Lower lobe of right lung (tissue), 2 donors: Measurements from ENCODE around the gene DNM1. TPM values are rescaled to one million over a fixed set of nuclear protein-coding genes. Genes with fewer than 3 reads are reported as not detected.

Experiments
- ATAC-seq, 2 donors: fragments of 200-7000 bp; cut with Tn5 transposase; one replicate each; pipeline ENCODE4 v1.9.1; 2020 to 2022; ENCODE audit warnings: mild to moderate bottlenecking in 2 of 2, moderate library complexity in 2 of 2
- DNase-seq: peaks from one replicate; pipeline ENCODE4 v3.0.0-alpha.2; 2020
- H3K27ac ChIP-seq: fragments of 200-600 bp; one replicate; pipeline ENCODE4 v1.8.0; 2022
- H3K27me3 ChIP-seq: fragments of 200-600 bp; one replicate; pipeline ENCODE4 v1.8.0; 2022; ENCODE audit warnings: low read depth
- H3K36me3 ChIP-seq: fragments of 200-600 bp; one replicate; pipeline ENCODE4 v1.8.0; 2022; ENCODE audit warnings: mild to moderate bottlenecking
- H3K4me1 ChIP-seq: fragments of 200-600 bp; one replicate; pipeline ENCODE4 v1.8.0; 2022
- H3K4me3 ChIP-seq: fragments of 200-600 bp; one replicate; pipeline ENCODE4 v1.8.0; 2022; ENCODE audit warnings: mild to moderate bottlenecking
- H3K9me3 ChIP-seq: fragments of 200-600 bp; one replicate; pipeline ENCODE4 v1.8.0; 2022
- CTCF ChIP-seq: fragments of 200-600 bp; IDR thresholded peaks from one replicate; pipeline ENCODE4 v1.8.0; 2022; ENCODE audit warnings: antibody characterized with exemption, mild to moderate bottlenecking
- intact Hi-C: fragments of 100-400 bp; cut with DNase I; formaldehyde crosslinking; loops from one replicate; pipeline ENCODE4 v1.11.0; 2022
- total RNA-seq: library from RNA; stranded (reverse); fragmentation: NEBNext Ultra II Directional; extraction: Animal tissue kit (Norgen Biotek cat#: 25700); gene quantifications from one replicate; pipeline ENCODE4 v1.2.1, GENCODE V29; 2021
- donor health status: DM: no; HTN: yes; CAD: no; lungs with severe emphysema.

The DNM1 gene
- total RNA-seq, 1 donor from 2014 or later, result 8.8 TPM

- H3K9me3 ChIP-seq, result no peaks in the 10 kb centered on the region
- H3K4me1 ChIP-seq, result no peaks in the 10 kb centered on the region
- intact Hi-C loops, result no loop called here
- TF ChIP-seq CTCF, result no peak
- H3K27ac ChIP-seq, result no peak overlapping the region
- H3K27me3 ChIP-seq, result no peaks in the 10 kb centered on the region
- no peak for ATAC-seq
- no peak for DNase-seq
- peaks cover 73% of the 10 kb centered on the region for H3K36me3 ChIP-seq
- no peak overlapping the region for H3K4me3 ChIP-seq
These were observed 54.7 kb downstream of the DNM1 start for GRCh38 chr9:128257907-128258306.

- Histone ChIP-seq H3K4me3 (no peak overlapping the region), H3K27ac (no peak overlapping the region), H3K36me3 (peaks cover 77% of the 10 kb centered on the region), H3K4me1 (no peaks in the 10 kb centered on the region), H3K9me3 (no peaks in the 10 kb centered on the region), H3K27me3 (no peaks in the 10 kb centered on the region)
- TF ChIP-seq CTCF, result no peak
- intact Hi-C loops, result no loop called here
- no peak for ATAC-seq
- no peak for DNase-seq
These were observed 55.1 kb downstream of the DNM1 start for GRCh38 chr9:128258326-128258725.

DNA sequence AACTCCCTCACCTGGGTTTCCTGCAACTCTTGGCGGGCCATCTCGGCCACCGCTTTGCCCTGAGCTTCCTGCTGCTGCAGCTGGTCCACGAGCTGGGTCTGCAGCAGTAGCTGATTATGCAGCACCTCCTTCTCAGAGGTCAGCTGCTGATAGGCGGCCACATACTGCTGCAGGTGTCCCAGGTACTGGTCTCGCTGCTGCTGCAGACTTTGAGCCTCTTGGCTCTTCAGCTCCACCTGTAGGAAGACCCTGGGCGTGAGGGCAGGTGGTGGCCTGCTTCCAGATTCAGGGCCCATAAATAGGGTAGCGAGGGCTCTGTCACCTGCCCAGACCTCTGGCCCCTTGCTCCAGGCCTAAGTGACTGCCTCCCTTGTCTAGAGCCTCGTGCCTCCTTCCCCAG is 56.0 kb downstream of the DNM1 start:
- DNase-seq, result no peak
- intact Hi-C loops, result no loop called here
- no peak for ATAC-seq
- Histone ChIP-seq H3K27ac (no peak overlapping the region), H3K4me1 (no peaks in the 10 kb centered on the region), H3K27me3 (no peaks in the 10 kb centered on the region), H3K9me3 (no peaks in the 10 kb centered on the region), H3K4me3 (no peak overlapping the region), H3K36me3 (peaks cover 80% of the 10 kb centered on the region)
- no peak for TF ChIP-seq CTCF

- ATAC-seq (no peak), DNase-seq (no peak)
- Histone ChIP-seq H3K27me3 (no peaks in the 10 kb centered on the region), H3K4me1 (no peaks in the 10 kb centered on the region), H3K4me3 (no peak overlapping the region), H3K27ac (no peak overlapping the region), H3K36me3 (peaks cover 92% of the 10 kb centered on the region), H3K9me3 (no peaks in the 10 kb centered on the region)
- intact Hi-C loops, result no loop called here
- TF ChIP-seq CTCF, result no peak
These were observed 57.2 kb downstream of the DNM1 start for GRCh38 chr9:128260340-128260739.

GRCh38 chr9:128262687-128263086 is 59.5 kb downstream of the DNM1 start:
- Histone ChIP-seq H3K4me3 (no peak overlapping the region), H3K36me3 (peaks cover 95% of the 10 kb centered on the region), H3K4me1 (no peaks in the 10 kb centered on the region), H3K9me3 (no peaks in the 10 kb centered on the region), H3K27ac (no peak overlapping the region), H3K27me3 (no peaks in the 10 kb centered on the region)
- intact Hi-C loops, result no loop called here
- ATAC-seq (no peak), DNase-seq (no peak)
- no peak for TF ChIP-seq CTCF

DNA sequence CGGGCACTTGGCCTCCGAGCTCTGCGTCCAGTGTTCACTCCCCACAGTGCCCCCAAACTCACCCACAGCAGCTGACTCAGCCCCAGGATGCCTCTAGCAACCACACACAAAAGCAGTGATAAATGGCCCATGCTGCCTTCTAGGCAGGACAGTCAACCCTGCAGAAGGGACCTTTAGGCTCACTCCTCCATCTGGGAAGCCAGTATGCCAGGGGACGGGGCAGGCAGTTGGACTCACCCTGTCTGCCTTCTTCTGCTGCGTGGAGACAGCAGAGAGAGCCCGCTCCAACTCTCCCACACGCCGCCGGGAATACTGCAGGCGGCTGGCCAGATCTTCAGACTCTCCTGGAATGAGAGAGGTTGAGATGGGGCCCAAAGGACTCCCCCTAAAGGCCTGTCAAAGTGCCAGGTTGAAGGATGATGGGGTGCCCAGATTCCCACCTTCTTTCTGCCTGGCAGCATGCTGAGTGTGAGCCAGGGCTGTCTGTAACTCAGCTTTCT is 62.2 kb downstream of the DNM1 start:
- TF ChIP-seq CTCF, result no peak
- H3K9me3 ChIP-seq, result no peaks in the 10 kb centered on the region
- peaks cover 84% of the 10 kb centered on the region for H3K36me3 ChIP-seq
- DNase-seq (no peak), ATAC-seq (no peak)
- H3K4me1 ChIP-seq, result no peaks in the 10 kb centered on the region
- H3K4me3 ChIP-seq, result no peak overlapping the region
- no peaks in the 10 kb centered on the region for H3K27me3 ChIP-seq
- intact Hi-C loops, result no loop called here
- H3K27ac ChIP-seq, result no peak overlapping the region
